ENCODE results near the gene ADRA2C. TPM values are rescaled to one million over a fixed set of nuclear protein-coding genes. Genes with fewer than 3 reads are reported as not detected.

Gene ADRA2C
- total and polyA plus RNA-seq, 2 of the 13 experiments (the other 11 are each of a cell fraction or from before 2014, with no cell fraction given) = 15.4 to 69.7 TPM

GRCh38 chr4:3801931-3802550 lies 35.9 kb downstream of the ADRA2C start:
- peak overlapping the region; percentile 65 for H3K4me2 ChIP-seq (ENCODE audit: low read depth, low read length)
- TF ChIP-seq FOXC1 (CRISPR knock-in tag; IDR thresholded peaks at IDR 0.05; ENCODE audit: borderline replicate concordance) = no peak
- no peak for TF ChIP-seq SOX6 (IDR thresholded peaks at IDR 0.05)
- TF ChIP-seq SOX6 (CRISPR knock-in tag; IDR thresholded peaks at IDR 0.05) = 0 out of 2 replicates have a peak, but pooled peaks have one; percentile 1
- no peak for TF ChIP-seq ZNF501 (CRISPR knock-in tag; IDR thresholded peaks at IDR 0.05)
- TF ChIP-seq ZNF263 (CRISPR knock-in tag; IDR thresholded peaks at IDR 0.05) = peak; percentile 78
- H3K9me3 ChIP-seq (ENCODE audit: low read length) = no peaks in the 10 kb centered on the region; the same call in 1 of the 2 replicates
- no peaks in the 10 kb centered on the region for H3K36me3 ChIP-seq (replicated peaks in 1 of 2; ENCODE audit: control insufficient read depth in 1 of 2, insufficient read depth in 2 of 2, low read length in 2 of 2)
- no peak for DNase-seq (ENCODE audit: low spot score)
- H3K4me1 ChIP-seq (ENCODE audit: insufficient read depth, low read length) = peaks cover 59% of the 10 kb centered on the region
- H3K79me2 ChIP-seq (ENCODE audit: insufficient read depth, low read length) = no peaks in the 10 kb centered on the region
- POLR2A ChIA-PET = interaction anchor here (2.0 to 6.1 kb wide), 5 partner anchors 16 to 35 kb away, joined by 9 to 70 read pairs (median 46); no protein-coding TSS in a partner anchor
- no peaks in the 10 kb centered on the region for H4K20me1 ChIP-seq (ENCODE audit: insufficient read depth, low read length)
- ATAC-seq = no peak
- in situ Hi-C loops (cut with HindIII; ENCODE audit: extremely low pct_ligation_motif_present, low pct_unique_long_range_greater_than_20kb) = no loop called here
- intact Hi-C loops (cut with micrococcal nuclease; ENCODE audit: unreplicated experiment) = no loop called here
- H3K4me3 ChIP-seq (replicated peaks in 1 of 3; ENCODE audit: insufficient read depth in 1 of 3, low read depth in 2 of 3, low read length in 3 of 3) = no peak overlapping the region; a peak in 1 of 6 replicates
- FAIRE-seq = no peak
- 56% methylated on average over 14 of the region's 15 CpGs for WGBS (ENCODE audit: low lambda C conversion rate)
- H2AFZ ChIP-seq (ENCODE audit: low read length) = no peak overlapping the region
- CTCF ChIA-PET (ENCODE audit: low intra/inter-chr PET ratio, low total read pairs) = no interaction called here
- H3K27ac ChIP-seq (ENCODE audit: extremely low read length, insufficient read depth, low read length) = peak overlapping the region; percentile 73
- peak overlapping the region; percentile 29; the same call in 1 of the 2 replicates for H3K9ac ChIP-seq (ENCODE audit: insufficient read depth, low read depth, low read length)
- no TSS peak for BruUV-seq (replicated peaks)
- H3K27me3 ChIP-seq (ENCODE audit: control insufficient read depth in 1 of 2, insufficient read depth in 2 of 2, low read length in 2 of 2) = peaks cover 0 to 36% of the 10 kb centered on the region in 2 experiments; a peak in 3 of 5 replicates

GRCh38 chr4:3802571-3803474 lies 36.6 kb downstream of the ADRA2C start:
- Histone ChIP-seq H4K20me1 (ENCODE audit: insufficient read depth, low read length) (no peaks in the 10 kb centered on the region), H3K4me1 (ENCODE audit: insufficient read depth, low read length) (peaks cover 59% of the 10 kb centered on the region), H2AFZ (ENCODE audit: low read length) (no peak overlapping the region), H3K79me2 (ENCODE audit: insufficient read depth, low read length) (no peaks in the 10 kb centered on the region), H3K4me3 (replicated peaks in 1 of 3; ENCODE audit: insufficient read depth in 1 of 3, low read depth in 2 of 3, low read length in 3 of 3) (peak overlapping the region in 1 of 3 experiments; percentile 54; a peak in 2 of 6 replicates), H3K4me2 (ENCODE audit: low read depth, low read length) (peak overlapping the region; percentile 65), H3K9ac (ENCODE audit: insufficient read depth, low read depth, low read length) (peak overlapping the region; percentile 54; the same call in 1 of the 2 replicates), H3K27ac (ENCODE audit: extremely low read length, insufficient read depth, low read length) (peak overlapping the region; percentile 73), H3K27me3 (ENCODE audit: control insufficient read depth in 1 of 2, insufficient read depth in 2 of 2, low read length in 2 of 2) (peaks cover 0 to 36% of the 10 kb centered on the region in 2 experiments; a peak in 3 of 5 replicates), H3K9me3 (ENCODE audit: low read length) (no peaks in the 10 kb centered on the region), H3K36me3 (replicated peaks in 1 of 2; ENCODE audit: control insufficient read depth in 1 of 2, insufficient read depth in 2 of 2, low read length in 2 of 2) (no peaks in the 10 kb centered on the region)
- intact Hi-C loops (cut with micrococcal nuclease; ENCODE audit: unreplicated experiment) = no loop called here
- ChIA-PET CTCF (ENCODE audit: low intra/inter-chr PET ratio, low total read pairs) (no interaction called here), POLR2A (interaction anchor here (1.0 to 6.1 kb wide), 12 partner anchors 11 to 78 kb away, joined by 3 to 70 read pairs (median 8); no protein-coding TSS in a partner anchor)
- 12% methylated on average over 9 of the region's 13 CpGs for WGBS (ENCODE audit: low lambda C conversion rate)
- in situ Hi-C loops (cut with HindIII; ENCODE audit: extremely low pct_ligation_motif_present, low pct_unique_long_range_greater_than_20kb) = no loop called here
- BruUV-seq (replicated peaks) = no TSS peak
- DNase-seq (ENCODE audit: low spot score) = peak; percentile 84
- ATAC-seq = peak; percentile 77
- FAIRE-seq = no peak
- TF ChIP-seq CC2D1A (CRISPR knock-in tag; IDR thresholded peaks at IDR 0.05) (0 out of 2 replicates have a peak, but pooled peaks have one; percentile 7), ZNF234 (CRISPR knock-in tag; conservative IDR thresholded peaks at IDR 0.05) (no peak), TBX2 (CRISPR knock-in tag; IDR thresholded peaks at IDR 0.05; ENCODE audit: borderline replicate concordance) (no peak), ZBTB25 (CRISPR knock-in tag; IDR thresholded peaks at IDR 0.05) (0 out of 2 replicates have a peak, but pooled peaks have one; percentile 39), ZNF7 (CRISPR knock-in tag; IDR thresholded peaks at IDR 0.05) (no peak), ELF1 (CRISPR knock-in tag; IDR thresholded peaks at IDR 0.05) (peak; percentile 73), KLF6 (CRISPR knock-in tag; IDR thresholded peaks at IDR 0.05) (peak; percentile 69; the same call in 1 of the 2 replicates), POGK (CRISPR knock-in tag; conservative IDR thresholded peaks at IDR 0.05) (peak; percentile 50; the same call in 1 of the 2 replicates), ZNF605 (CRISPR knock-in tag; IDR thresholded peaks at IDR 0.05) (peak; percentile 46)

Measured in HepG2 (cell line).